IPS-11a (cell line): ENCODE results near the gene PTPRT.

ENCODE experiments used
- H3K4me3 ChIP-seq: one replicate; pipeline ENCODE4 v1.5.1; 2013; ENCODE audit warnings: low read depth, low read length, control low read depth

The PTPRT gene

DNA sequence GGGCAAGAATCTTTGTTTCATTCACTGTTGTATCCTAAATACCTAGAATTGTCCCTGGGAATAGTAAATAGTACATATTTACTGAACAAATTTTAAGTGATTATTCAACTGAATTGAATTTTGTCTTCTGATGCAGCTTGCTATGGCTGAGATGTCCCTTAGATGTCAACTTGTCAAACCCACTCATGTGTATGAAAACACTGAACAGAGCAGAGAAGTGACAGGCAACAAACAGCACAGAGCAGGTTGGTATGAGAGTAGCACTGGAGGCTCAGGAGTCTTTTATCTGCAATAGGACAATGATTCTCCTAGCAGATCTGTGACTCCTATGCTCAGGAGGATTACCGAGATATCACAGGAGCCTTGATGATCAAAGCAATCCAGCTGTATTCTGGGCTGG is 1031.4 kb downstream of the PTPRT start:
- H3K4me3 ChIP-seq: no peak overlapping the region

DNA sequence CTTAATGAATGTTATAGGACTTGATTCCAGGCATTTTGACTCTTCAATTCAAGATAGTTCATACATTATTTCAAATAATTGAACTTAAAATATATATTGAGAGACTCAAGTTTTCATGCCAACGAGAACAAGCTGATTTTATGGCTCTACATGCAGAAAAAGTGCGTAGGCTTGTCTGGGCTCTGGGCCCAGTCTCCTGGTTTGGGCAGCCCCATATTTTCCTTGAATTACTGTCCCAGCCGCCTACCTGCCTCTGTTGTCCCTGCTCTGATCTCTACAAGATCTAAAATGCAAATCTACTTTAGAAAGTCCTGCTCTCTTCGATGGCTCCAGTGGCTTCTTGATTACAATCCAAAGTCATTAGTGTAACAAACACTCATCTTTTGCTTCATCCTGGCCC is 1034.1 kb downstream of the PTPRT start:
- H3K4me3 ChIP-seq: no peak overlapping the region

DNA sequence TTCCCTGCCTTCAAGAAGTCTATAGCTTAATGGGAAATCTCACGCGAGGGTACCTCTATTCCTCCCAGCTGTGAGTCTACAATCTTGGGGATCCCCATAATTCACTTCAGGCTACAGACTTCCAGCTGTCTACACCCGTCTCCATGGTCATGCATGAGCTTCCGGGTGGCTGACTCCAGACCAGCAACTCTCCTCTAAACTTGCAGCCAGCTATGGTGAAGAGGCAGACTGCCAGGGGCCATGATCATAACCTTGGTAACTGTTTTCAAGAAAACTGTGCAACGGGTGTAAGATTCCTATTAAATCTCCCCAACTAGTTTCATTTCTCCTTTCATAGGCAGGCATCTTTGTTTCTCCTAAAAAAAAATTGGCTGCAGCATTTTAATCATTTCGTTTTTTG is 1037.1 kb downstream of the PTPRT start:
- H3K4me3 ChIP-seq: no peak overlapping the region

DNA sequence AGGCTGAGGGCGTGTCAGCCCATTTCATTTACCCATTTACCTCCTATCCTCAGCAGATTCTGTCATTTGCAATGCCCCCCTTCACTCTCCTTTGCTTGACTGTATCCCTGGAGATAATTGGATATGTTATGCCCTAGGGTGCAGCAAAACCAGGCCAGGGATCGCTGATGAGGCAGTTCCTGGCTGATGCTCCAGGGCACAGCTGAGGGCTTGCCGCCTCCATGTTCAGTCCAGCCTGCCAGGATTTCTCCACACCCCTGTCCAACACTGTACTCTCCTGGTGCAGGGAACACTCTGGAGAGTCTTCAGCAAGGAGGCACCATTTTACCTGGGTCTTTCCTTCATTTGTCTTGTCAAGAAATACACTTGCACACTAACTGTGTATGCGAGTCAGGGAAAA is 1039.5 kb downstream of the PTPRT start:
- H3K4me3 ChIP-seq: no peak overlapping the region

DNA sequence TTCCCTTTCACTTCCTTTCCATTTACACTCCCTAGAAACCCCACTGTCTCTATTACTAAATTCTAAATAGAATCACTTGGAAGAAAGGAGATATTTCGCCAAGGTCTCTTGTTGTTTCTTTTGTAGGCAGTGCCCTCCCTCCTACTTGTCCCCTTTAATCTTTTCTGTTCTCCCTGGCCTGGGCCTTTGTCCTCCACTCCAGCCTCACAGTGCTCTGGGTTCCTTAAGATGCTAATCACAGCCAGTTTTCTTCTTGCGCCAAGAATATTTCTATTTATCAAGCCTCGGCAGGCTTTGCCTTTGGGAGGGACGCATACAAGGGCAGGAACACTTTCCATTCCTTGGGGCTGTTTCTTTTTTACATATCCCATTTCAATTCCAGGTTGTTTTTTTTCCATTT is 1051.0 kb downstream of the PTPRT start:
- no peak overlapping the region for H3K4me3 ChIP-seq

DNA sequence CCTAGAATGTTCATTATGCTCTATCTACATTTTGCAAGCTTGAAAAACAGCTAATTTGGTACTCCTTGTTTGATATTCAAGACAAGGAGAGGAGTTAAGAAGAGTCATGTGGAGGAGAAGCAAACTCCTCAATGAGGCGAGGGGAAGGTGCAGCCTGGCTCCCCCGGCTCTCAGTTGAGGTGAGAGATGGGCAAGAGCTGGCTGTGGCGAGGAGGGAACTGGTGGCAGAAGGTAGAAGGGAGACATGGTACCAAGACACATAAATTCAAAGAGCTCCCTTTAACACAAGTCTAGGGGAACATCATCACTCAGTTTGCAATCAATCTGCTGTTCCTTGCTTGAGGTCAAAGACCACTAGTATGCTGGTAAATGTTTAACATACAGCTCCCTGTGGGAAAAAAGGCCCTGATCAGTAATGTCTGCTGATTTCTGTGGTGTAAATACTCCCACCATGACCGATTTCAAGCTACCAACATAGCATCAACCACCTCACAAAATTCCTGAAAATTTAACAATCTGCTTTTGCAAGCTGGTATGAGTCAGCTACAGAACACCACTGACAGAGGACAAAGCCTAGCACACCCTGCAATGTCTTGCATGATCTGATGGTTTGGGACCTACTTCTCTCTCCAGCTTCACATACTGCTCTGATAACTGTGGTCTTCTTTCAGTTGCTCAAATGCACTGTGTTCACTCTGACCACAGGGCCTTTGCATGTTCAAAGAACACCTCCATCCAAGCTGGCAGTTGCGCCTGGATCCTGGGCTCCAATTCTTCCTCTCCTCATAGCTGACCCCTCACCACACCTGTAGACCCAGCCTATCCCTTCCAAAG is 1055.2 kb downstream of the PTPRT start:
- H3K4me3 ChIP-seq: no peak overlapping the region

DNA sequence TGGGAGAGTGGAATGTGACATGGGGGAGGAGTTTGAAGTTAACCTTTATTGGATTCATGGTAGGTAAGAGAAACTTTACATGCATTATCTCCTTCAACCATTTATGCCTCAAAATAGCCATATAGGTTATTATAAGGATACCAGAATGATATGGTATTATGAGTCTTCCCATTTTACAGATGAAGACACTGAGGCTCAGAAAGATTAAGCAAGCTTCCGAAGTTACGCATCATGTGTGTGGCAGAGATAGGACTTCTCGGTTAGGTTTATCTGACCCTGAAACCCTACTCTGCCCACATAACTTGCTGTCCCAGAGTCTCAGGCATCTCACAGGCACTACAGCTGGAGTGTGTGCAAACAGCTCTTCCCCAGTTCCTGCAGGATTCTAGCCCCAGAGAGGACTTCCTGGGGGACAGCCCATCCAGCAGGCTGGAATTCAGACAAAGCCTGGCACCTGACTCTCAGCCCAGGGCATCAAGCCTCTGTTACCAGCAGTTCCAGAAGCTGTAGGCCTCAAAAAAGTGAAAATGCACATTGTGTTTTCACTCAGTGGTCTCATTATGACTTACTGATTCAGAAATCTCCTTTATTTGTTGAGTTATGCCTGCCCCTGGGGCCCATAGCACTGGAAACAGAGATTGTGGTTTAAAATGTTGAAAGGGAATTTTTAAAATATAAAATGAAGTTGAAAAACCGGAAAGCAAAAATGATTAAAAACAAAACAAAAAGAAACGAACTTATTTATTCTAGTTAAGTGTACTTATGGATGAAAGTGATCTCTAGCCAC is 1058.7 kb downstream of the PTPRT start:
- H3K4me3 ChIP-seq: no peak overlapping the region

DNA sequence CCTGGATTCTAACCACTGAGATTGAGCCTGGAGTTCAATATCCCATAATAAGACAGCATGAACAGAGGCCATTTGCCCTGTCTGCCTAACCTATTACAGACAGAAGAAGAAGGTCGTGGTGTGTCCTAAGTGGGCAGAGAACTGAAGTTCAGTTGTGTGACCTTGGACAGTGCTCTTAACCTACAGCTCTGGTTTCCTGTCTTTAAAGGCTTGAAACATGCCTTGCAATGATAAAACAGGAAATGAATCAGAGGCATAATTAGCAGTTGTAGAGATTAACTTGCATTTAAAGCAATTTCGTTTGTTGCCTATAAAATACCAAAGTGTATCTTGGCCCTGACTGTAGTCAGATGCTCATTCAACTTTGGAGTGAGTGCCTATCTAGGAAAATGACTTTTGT is 1064.3 kb downstream of the PTPRT start:
- H3K4me3 ChIP-seq: no peak overlapping the region

DNA sequence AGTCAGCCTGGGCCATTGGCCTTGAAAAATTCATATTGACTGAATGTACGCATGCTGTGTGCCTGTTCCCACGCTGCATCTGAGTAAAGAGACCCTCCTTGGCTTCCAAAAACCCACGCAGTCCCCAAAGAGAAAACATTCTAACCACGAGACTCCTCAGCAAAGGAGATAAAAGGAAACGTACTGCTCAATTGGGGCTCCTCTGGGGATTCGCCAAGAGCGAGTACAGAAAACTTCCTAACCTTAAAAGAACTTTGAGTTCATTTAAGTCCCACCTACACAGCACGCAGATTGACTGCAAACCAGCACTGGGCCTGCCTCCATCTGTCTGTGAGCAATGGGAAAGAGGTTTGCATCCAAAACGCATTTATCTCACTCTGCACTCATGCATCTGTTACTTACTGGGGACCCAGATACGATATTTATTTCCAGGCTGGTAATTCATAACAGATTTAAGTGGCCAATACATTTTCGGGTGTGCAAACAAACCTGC is 1065.7 kb downstream of the PTPRT start:
- no peak overlapping the region for H3K4me3 ChIP-seq

DNA sequence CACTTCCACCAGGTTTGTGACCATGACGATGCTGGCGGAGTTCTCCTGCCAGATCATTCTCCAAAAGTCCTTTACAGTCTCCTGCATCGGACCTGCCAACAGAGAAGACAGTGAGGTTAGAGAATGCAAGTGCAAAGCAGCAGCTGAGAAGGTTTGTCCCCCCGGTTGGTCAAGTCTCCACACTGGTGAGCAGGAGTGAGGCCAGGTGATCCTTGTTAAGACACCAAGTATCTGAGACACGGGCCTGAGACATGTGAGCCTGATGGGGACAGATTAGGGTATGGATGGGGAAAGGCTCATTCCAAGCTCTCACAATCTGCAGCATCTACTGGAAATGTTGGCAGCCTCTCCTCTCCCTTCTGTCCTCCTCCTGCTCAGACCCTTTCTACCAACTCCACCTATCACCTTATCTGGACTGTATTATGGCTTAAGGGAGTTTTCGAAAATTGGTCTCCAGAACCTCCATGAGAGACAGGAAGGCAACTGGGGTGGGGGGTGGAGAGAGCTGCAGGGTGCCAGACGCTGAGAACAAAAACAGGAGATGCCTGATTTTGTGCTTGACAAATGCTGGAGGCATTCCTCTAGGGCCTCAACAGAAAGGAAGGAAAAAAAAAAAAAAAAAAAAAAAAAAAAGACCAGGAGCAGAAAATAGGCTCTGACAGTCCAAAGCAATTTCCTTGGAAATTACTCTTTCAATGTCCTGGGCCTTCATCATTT is 1071.1 kb downstream of the PTPRT start:
- H3K4me3 ChIP-seq: no peak overlapping the region

- H3K4me3 ChIP-seq: no peak overlapping the region
These were observed 1071.7 kb downstream of the PTPRT start for GRCh38 chr20:42118001-42118400.

GRCh38 chr20:42113236-42113635 is 1076.5 kb downstream of the PTPRT start:
- no peak overlapping the region for H3K4me3 ChIP-seq

GRCh38 chr20:42112161-42112560 is 1077.5 kb downstream of the PTPRT start:
- H3K4me3 ChIP-seq: no peak overlapping the region

DNA sequence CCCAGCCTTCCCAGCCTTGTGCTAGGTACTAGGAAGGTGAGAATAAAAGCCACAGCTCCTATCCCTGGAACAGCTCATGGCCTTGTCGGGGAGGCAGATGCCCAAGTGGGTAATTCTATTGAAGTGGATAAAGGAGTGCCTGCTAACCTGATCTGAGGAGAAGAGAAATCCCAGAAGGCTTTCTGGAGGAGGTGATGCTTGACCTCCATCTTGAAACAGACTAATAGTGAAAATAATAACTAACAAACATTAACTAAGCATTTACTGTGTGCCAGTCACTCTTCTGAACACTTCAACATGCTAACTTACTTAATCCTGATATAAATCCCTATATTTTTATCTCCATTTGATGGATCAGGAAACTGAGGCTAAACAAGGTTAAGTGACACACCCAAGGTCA is 1078.4 kb downstream of the PTPRT start:
- no peak overlapping the region for H3K4me3 ChIP-seq

- H3K4me3 ChIP-seq: no peak overlapping the region
These were observed 1079.4 kb downstream of the PTPRT start for GRCh38 chr20:42110301-42110700.

DNA sequence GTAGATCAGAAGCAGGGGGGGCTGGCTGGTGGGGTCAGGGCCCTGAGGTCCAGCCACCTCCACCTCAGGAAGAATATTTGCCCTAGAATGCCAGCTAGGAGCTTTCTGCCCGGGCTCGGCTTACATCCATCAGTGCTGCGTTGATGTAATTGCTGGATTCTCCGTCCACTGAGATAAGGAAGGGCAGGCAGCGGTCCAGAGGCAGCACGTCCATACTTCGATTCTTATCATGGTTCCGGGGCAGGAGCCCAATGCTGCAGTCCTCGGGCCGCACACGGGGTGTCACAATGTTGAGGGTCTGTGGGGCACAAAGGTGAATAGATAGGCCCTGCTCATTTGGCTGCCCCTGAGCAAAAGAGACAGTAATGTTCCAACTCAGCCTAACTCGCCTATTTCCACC is 1087.7 kb downstream of the PTPRT start:
- H3K4me3 ChIP-seq: no peak overlapping the region

DNA sequence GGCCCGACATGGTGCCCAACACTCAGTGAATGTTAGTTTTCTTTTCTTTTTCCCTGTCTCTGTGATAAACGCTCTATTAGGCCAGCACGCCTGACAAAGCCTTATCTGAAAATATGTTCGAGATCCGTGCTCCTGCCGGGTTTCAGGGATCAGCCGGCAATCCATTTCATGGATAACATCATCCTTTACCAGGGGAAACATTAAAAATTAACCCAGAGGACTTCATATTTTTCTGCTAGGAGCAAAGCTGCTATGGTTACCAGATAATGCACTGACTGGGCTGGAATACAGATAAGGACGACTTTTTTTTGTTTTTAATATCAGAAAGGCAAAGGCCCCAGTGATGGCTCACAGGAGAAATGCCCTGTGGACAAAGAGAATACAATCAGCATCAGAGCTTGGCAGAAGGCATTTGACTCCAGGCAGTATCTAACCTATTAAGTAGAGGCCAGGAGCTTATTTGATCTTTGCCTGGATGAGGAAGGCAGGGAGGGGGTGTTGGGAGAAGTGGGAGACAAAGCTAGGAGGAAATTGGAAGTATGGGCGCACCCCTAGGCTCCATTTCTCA is 1089.5 kb downstream of the PTPRT start:
- no peak overlapping the region for H3K4me3 ChIP-seq

DNA sequence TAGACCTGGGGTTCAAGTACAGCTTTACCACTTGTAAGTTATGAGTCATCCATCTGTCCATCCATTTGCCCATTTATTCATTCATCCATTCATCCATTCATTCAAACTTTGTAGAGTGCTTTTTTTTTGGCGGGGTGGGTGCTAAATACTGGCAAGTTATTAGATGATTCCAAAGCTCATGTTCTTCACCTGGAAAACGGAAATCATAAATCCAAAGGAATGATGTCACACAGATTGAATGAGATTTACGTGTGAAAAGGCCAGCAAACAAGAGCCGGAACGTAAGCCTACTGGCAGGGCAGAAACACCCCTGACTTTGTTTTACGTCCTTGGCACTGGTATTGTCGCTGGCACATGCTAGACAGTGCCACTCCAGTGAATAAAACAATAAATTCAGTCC is 1090.6 kb downstream of the PTPRT start:
- no peak overlapping the region for H3K4me3 ChIP-seq

- H3K4me3 ChIP-seq: no peak overlapping the region
These were observed 1091.3 kb downstream of the PTPRT start for GRCh38 chr20:42098418-42098817.

DNA sequence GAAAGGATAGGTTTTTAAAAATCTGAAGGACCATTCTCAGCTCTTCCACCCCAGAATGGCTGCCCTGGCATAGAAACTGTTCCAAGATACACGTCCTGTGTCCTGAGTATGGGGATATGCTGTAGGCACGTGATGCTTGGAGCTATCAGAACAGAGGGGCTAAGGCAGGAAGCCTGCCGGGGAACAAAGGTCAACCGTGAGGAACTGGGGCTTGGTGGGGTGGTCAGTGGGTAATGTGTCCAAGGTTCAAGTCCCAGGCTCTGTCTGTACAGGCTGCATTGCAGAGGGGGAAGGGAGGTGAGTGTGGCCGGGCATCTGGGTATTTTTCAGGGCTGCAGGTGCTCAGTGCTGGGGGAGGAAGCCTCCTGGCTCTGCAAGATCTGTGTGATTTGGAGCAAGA is 1092.0 kb downstream of the PTPRT start:
- H3K4me3 ChIP-seq: no peak overlapping the region

GRCh38 chr20:42095221-42095620 is 1094.5 kb downstream of the PTPRT start:
- no peak overlapping the region for H3K4me3 ChIP-seq
